GM19397 (cell line): ENCODE measurements around the gene DOCK10.
"Not testable (repeated sequence)": the region's sequence is repeated elsewhere in the genome, so short reads cannot be mapped to it uniquely, and the experiment has no call there.

Source experiments
- ATAC-seq: cut with Tn5 transposase; IDR thresholded peaks from one replicate; pipeline ENCODE4 v1.9.1; 2021; ENCODE audit warnings: mild to moderate bottlenecking, moderate library complexity; ENCODE audit not compliant: unreplicated experiment

The DOCK10 gene

GRCh38 chr2:225041851-225042799 is at the start of gene DOCK10:
Gene DOCK10, minus strand, starts transcription at chr2:225042468. Its CDS starts 94 bp downstream, at chr2:225042374.
- ATAC-seq: peak; percentile 34

DNA sequence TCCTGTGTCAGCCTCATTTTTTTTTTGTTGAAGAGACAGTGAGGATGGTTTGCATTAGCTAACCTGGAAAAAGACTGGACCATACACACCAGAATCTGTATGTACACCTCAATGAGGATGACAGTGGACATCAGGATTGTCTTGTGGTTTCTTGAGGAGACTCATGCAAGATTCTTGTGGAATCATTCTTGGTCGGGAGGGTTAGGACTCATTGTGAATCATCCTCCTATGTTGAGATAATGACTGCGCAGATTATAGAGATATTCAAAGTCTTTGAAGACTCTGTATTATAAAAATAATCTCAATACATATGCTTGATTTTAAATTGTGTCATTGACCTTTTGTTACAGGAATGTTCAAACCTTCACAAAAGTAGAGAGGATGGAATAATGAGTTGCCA is 49.1 kb upstream of the DOCK10 start:
- no peak for ATAC-seq

DNA sequence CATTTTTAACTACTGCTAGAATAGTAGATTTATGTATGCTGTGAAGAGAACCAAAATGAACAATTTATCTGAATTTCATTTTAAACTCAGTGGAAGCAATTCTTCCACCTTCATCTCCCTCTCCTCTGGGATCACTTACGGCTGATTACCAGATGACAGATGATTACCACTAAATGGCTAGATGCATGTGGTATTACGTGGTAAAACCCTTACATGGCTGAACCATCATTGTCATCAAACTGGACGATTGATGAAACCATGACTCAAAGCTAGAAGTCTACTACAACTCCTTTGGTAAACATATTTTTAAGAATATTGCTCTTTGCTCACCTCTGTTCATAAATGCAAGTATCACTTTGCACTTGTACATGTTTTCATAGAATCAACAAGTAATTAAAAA is 48.5 kb upstream of the DOCK10 start:
- no peak for ATAC-seq

DNA sequence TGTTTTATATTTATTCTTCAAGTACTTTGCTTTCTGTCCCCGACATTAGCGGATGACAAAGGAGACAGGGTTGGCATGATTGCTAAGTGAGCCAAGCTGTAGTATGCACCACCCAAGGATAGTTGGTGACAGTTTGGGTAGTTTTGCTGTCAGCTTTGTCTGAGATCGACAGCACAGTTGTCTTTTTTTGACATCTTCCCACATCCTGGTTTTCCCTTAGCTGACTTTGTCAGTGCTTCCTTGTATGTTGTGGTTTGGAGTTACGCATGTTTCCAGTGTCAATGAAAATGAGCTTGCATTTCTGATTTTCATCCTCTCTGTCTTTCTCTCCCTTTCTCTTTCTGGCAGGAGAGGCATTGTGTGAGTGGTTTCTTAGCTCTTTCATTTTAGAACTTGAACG is 44.6 kb upstream of the DOCK10 start:
- no peak for ATAC-seq

- ATAC-seq: no peak
Observed at GRCh38 chr2:225086439-225086838, 44.2 kb upstream of the DOCK10 start.

- no peak for ATAC-seq
Observed at GRCh38 chr2:225083276-225083675, 41.0 kb upstream of the DOCK10 start.

GRCh38 chr2:225076125-225076524 is 33.9 kb upstream of the DOCK10 start:
- ATAC-seq: no peak

GRCh38 chr2:225074919-225075681 is 32.8 kb upstream of the DOCK10 start:
- ATAC-seq: no peak

- ATAC-seq: no peak
Observed at GRCh38 chr2:225074366-225074765, 32.1 kb upstream of the DOCK10 start.

- ATAC-seq: no peak
Observed at GRCh38 chr2:225073198-225073597, 30.9 kb upstream of the DOCK10 start.

- ATAC-seq: no peak
Observed at GRCh38 chr2:225072444-225072843, 30.2 kb upstream of the DOCK10 start.

DNA sequence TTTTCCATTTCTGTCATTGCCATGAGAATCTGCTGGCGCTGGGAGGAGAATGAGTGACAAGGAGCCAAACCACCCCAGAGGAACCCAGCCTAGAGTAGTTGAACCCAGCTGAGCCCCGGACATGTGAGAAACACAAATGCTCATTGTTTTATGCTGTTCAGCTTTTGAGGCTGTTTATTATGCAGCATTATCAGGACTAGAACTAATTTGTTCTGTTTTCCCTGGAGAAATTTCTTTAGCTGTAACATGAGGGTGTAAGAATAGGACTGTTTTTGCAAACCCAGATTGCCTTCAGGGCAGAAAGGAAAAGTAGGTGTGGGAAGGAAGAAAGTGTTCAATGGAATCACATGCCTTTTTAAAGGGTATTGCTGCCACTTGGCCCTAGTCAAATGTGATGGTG is 28.5 kb upstream of the DOCK10 start:
- ATAC-seq: no peak

DNA sequence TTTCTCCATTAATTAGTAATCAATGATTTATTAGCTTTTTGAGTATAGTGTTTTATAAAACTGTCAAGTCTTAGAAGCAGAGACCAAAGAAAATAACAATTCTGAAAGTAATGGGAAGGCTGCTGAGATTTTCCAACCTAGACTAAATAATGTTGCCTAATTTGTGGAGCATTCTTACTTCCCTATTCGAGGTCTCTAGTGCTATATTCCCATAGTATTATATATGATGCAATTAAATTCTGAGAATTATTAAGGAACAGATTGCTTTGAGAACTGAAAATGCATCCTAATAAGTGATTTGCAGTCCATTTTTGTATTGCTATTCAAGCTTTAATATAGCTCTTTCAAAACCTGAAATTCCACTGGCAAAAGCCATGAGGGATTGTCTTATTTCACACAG is 27.7 kb upstream of the DOCK10 start:
- ATAC-seq: no peak

- no peak for ATAC-seq
Observed at GRCh38 chr2:225069477-225069876, 27.2 kb upstream of the DOCK10 start.

- no peak for ATAC-seq
Observed at GRCh38 chr2:225065882-225066281, 23.6 kb upstream of the DOCK10 start.

DNA sequence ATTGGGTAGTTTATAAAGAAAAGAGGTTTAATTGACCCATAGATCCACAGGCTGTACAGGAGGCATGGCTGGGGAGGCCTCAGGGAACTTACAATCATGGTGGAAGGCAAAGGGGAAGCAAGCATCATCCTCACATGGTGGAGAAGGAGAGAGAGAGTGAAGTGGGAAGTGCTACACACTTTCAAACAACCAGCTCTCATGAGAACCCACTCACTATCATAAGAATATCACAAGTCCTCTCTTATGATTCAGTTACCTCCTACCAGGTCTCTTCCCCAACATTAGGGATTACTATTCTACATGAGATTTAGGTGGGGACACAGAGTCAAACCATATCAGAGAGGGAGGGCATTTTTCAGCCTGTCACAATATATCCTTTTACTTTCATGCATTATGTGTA is 22.7 kb upstream of the DOCK10 start:
- ATAC-seq: no peak

DNA sequence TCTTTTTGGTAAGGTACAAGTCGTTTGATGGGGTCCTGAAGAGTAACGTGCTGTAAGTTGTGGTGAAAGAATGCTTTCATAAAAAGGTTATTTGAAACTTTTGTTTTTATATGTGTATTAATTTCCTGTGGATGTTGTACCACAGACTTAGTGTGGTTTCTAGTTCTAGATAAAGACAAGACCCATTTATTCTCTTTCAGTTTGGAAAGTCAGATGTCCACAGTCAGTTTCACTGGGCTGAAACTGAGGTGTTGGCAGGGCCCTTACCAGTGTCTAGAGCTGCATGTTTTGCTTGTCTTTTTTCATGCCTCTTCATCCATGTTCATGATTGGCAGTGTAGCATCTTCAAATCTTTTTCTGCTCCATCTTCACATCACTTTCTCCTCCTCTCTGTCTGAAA is 22.1 kb upstream of the DOCK10 start:
- ATAC-seq: no peak

GRCh38 chr2:225056330-225057073 is 14.2 kb upstream of the DOCK10 start:
- no peak for ATAC-seq

- no peak for ATAC-seq
Observed at GRCh38 chr2:225055714-225056113, 13.4 kb upstream of the DOCK10 start.

- ATAC-seq: peak; percentile 69
Observed at GRCh38 chr2:225052703-225053102, 10.4 kb upstream of the DOCK10 start.

- ATAC-seq: not testable (repeated sequence)
Observed at GRCh38 chr2:225047502-225047901, 5.2 kb upstream of the DOCK10 start.
